Measurements from ENCODE around the gene CAPZB.

The CAPZB gene

DNA sequence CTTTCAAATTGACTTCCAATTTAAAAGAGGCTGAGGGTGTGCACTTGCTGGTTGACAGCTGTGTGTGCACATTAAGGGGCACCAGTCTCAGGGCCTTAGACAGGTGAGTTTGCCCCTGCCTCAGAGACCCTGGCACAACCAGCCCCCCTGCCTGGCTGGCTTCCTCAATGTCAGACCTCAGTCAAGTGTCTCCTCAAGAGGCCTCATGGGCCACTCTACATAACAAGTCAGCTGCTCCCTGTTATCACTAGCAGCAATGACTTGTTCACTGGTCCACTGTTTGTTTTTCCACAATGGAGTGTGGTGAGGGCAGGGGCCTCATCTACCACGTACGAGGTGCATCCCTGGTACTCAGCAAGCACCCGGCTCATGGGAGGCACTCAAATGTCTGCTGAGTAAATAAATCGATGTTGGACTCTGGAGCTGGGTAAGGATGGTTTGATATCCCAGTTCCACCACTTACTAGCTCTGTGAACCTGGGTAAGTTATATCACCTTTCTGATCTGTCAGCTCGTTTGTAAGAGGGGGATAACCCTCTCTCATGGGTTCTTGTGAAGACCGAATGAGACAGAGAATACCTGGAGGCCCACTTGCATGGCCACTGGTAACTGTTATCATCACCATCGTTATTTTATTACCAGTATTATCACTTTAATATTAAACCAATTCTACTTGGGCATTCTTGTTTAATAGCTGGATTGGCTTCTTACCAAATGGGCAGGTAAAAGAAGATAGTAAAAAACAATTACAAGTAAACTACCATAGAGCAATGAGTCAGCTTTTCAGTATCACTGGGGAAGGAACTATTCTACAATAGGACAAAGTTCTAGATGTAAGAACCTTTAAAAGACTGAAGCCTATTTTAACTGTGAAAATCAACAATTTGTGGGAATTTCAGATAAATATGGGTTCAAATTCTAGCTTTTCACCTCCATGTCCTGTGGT, 108.6 kb downstream of the CAPZB start:
- no peak for TF ChIP-seq ESRRG (CRISPR knock-in tag; IDR thresholded peaks at IDR 0.05)
- TF ChIP-seq GLIS3 (CRISPR knock-in tag; IDR thresholded peaks at IDR 0.05) = no peak
- no peak for TF ChIP-seq CSDC2 (CRISPR knock-in tag; IDR thresholded peaks at IDR 0.05)
- TF ChIP-seq OSR1 (CRISPR knock-in tag; IDR thresholded peaks at IDR 0.05) = no peak
- TF ChIP-seq ZFP3 (CRISPR knock-in tag; IDR thresholded peaks at IDR 0.05) = no peak
- no peak for TF ChIP-seq ZNF565 (CRISPR knock-in tag; conservative IDR thresholded peaks at IDR 0.05; ENCODE audit: low read depth)
- TF ChIP-seq ZFP30 (CRISPR knock-in tag; IDR thresholded peaks at IDR 0.05) = no peak
- no peak for TF ChIP-seq ZC3H10 (CRISPR knock-in tag; IDR thresholded peaks at IDR 0.05)
- no peak for TF ChIP-seq ISL1 (CRISPR knock-in tag; IDR thresholded peaks at IDR 0.05)
- no peak for TF ChIP-seq TCF4 (CRISPR knock-in tag; IDR thresholded peaks at IDR 0.05; ENCODE audit: borderline replicate concordance)
- no peak for TF ChIP-seq BACH2 (CRISPR knock-in tag; IDR thresholded peaks at IDR 0.05; ENCODE audit: borderline replicate concordance)
- TF ChIP-seq ZNF8 (CRISPR knock-in tag; IDR thresholded peaks at IDR 0.05) = no peak
- TF ChIP-seq TOX (CRISPR knock-in tag; IDR thresholded peaks at IDR 0.05; ENCODE audit: borderline replicate concordance) = no peak
- TF ChIP-seq, protein P1, sequence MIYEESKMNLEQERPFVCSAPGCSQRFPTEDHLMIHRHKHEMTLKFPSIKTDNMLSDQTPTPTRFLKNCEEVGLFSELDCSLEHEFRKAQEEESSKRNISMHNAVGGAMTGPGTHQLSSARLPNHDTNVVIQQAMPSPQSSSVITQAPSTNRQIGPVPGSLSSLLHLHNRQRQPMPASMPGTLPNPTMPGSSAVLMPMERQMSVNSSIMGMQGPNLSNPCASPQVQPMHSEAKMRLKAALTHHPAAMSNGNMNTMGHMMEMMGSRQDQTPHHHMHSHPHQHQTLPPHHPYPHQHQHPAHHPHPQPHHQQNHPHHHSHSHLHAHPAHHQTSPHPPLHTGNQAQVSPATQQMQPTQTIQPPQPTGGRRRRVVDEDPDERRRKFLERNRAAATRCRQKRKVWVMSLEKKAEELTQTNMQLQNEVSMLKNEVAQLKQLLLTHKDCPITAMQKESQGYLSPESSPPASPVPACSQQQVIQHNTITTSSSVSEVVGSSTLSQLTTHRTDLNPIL (CRISPR knock-in tag; IDR thresholded peaks at IDR 0.05; ENCODE audit: low read depth) = no peak
- TF ChIP-seq ZNF70 (CRISPR knock-in tag; IDR thresholded peaks at IDR 0.05) = no peak
- ATAC-seq = no peak

DNA sequence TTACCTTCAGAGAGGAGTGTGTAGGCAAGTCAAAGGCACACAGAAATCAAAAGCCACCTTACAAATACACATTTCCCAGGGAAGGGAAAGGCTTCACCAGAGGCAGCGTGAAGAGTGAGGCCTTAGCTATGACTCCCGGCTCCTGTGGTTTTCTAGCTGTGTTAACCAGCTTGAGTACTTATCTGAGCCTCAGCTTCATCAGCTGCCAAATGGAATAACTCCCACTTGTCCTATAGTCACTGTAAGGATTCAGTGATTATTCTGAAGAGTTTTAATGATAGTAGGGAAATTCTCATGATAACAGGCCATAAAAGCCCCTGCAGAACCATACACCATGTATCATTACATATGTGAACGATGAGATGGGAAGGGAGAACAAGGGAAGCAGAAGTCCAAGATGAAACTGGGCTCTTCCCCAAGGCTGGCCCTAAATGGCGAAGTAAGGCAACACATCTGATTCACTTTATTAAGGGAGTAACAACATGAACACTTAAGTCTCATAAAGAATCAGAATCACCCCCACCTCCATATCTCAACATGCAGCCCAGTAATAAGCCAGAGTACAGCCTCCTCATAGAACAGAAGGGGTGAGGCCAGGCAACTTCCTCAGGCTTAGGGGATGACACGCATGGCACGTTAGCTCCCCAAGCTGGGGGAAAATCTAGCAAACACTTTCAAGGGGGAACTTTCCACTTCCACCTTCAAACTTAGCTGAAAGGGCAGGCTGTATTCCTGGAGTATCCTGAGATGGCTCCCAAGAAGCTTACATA, 109.5 kb downstream of the CAPZB start:
- no peak for ATAC-seq
- TF ChIP-seq, protein P2, sequence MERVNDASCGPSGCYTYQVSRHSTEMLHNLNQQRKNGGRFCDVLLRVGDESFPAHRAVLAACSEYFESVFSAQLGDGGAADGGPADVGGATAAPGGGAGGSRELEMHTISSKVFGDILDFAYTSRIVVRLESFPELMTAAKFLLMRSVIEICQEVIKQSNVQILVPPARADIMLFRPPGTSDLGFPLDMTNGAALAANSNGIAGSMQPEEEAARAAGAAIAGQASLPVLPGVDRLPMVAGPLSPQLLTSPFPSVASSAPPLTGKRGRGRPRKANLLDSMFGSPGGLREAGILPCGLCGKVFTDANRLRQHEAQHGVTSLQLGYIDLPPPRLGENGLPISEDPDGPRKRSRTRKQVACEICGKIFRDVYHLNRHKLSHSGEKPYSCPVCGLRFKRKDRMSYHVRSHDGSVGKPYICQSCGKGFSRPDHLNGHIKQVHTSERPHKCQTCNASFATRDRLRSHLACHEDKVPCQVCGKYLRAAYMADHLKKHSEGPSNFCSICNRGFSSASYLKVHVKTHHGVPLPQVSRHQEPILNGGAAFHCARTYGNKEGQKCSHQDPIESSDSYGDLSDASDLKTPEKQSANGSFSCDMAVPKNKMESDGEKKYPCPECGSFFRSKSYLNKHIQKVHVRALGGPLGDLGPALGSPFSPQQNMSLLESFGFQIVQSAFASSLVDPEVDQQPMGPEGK (CRISPR knock-in tag; IDR thresholded peaks at IDR 0.05; ENCODE audit: borderline replicate concordance) = no peak
- TF ChIP-seq, protein P3, sequence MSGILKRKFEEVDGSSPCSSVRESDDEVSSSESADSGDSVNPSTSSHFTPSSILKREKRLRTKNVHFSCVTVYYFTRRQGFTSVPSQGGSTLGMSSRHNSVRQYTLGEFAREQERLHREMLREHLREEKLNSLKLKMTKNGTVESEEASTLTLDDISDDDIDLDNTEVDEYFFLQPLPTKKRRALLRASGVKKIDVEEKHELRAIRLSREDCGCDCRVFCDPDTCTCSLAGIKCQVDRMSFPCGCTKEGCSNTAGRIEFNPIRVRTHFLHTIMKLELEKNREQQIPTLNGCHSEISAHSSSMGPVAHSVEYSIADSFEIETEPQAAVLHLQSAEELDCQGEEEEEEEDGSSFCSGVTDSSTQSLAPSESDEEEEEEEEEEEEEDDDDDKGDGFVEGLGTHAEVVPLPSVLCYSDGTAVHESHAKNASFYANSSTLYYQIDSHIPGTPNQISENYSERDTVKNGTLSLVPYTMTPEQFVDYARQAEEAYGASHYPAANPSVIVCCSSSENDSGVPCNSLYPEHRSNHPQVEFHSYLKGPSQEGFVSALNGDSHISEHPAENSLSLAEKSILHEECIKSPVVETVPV (CRISPR knock-in tag; IDR thresholded peaks at IDR 0.05) = no peak
- TF ChIP-seq OSR1 (CRISPR knock-in tag; IDR thresholded peaks at IDR 0.05) (no peak), ZFP3 (CRISPR knock-in tag; IDR thresholded peaks at IDR 0.05) (no peak), ISL1 (CRISPR knock-in tag; IDR thresholded peaks at IDR 0.05) (no peak), CSDC2 (CRISPR knock-in tag; IDR thresholded peaks at IDR 0.05) (no peak), ZC3H10 (CRISPR knock-in tag; IDR thresholded peaks at IDR 0.05) (no peak), ZFP30 (CRISPR knock-in tag; IDR thresholded peaks at IDR 0.05) (no peak), GLIS3 (CRISPR knock-in tag; IDR thresholded peaks at IDR 0.05) (no peak), TOX (CRISPR knock-in tag; IDR thresholded peaks at IDR 0.05; ENCODE audit: borderline replicate concordance) (no peak), RARB (CRISPR knock-in tag; IDR thresholded peaks at IDR 0.05) (no peak), BACH2 (CRISPR knock-in tag; IDR thresholded peaks at IDR 0.05; ENCODE audit: borderline replicate concordance) (no peak)
- TF ChIP-seq, protein P4, sequence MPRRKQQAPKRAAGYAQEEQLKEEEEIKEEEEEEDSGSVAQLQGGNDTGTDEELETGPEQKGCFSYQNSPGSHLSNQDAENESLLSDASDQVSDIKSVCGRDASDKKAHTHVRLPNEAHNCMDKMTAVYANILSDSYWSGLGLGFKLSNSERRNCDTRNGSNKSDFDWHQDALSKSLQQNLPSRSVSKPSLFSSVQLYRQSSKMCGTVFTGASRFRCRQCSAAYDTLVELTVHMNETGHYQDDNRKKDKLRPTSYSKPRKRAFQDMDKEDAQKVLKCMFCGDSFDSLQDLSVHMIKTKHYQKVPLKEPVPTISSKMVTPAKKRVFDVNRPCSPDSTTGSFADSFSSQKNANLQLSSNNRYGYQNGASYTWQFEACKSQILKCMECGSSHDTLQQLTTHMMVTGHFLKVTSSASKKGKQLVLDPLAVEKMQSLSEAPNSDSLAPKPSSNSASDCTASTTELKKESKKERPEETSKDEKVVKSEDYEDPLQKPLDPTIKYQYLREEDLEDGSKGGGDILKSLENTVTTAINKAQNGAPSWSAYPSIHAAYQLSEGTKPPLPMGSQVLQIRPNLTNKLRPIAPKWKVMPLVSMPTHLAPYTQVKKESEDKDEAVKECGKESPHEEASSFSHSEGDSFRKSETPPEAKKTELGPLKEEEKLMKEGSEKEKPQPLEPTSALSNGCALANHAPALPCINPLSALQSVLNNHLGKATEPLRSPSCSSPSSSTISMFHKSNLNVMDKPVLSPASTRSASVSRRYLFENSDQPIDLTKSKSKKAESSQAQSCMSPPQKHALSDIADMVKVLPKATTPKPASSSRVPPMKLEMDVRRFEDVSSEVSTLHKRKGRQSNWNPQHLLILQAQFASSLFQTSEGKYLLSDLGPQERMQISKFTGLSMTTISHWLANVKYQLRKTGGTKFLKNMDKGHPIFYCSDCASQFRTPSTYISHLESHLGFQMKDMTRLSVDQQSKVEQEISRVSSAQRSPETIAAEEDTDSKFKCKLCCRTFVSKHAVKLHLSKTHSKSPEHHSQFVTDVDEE (CRISPR knock-in tag; IDR thresholded peaks at IDR 0.05) = no peak

DNA sequence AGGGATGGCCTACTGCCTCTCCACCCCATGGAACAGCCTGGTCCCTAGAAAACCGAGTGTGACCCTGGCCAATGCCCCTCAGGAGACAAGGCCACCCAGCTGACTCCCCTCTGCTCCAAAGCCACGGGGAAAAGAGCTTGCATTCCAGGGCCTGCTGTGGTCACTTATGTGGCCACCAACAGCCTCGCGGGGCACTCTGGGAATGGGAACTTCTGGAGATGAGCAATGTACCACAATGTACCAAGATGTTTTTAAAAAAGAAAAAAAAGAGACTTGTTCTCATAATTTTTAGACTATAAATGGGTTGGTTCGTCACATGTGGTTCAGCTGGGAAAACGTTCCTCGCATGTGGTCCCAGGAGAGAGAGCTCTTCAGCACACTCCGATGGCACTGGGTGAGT, 110.4 kb downstream of the CAPZB start:
- ATAC-seq = no peak
- TF ChIP-seq TOX (CRISPR knock-in tag; IDR thresholded peaks at IDR 0.05; ENCODE audit: borderline replicate concordance) (no peak), PPARA (CRISPR knock-in tag; IDR thresholded peaks at IDR 0.05; ENCODE audit: borderline replicate concordance) (no peak), ZNF565 (CRISPR knock-in tag; conservative IDR thresholded peaks at IDR 0.05; ENCODE audit: low read depth) (no peak)
- TF ChIP-seq, protein P3 (CRISPR knock-in tag; IDR thresholded peaks at IDR 0.05) = no peak

Measured in SK-N-SH treated with all-trans-retinoic acid at 6 μM for 48 hours (cell line).